Measurements from ENCODE around the gene CD99. TPM values are rescaled to one million over a fixed set of nuclear protein-coding genes. Genes with fewer than 3 reads are reported as not detected.

CD99 gene
- total RNA-seq, 4 donors from 2014 or later: 110 to 207 (median 133) TPM

DNA sequence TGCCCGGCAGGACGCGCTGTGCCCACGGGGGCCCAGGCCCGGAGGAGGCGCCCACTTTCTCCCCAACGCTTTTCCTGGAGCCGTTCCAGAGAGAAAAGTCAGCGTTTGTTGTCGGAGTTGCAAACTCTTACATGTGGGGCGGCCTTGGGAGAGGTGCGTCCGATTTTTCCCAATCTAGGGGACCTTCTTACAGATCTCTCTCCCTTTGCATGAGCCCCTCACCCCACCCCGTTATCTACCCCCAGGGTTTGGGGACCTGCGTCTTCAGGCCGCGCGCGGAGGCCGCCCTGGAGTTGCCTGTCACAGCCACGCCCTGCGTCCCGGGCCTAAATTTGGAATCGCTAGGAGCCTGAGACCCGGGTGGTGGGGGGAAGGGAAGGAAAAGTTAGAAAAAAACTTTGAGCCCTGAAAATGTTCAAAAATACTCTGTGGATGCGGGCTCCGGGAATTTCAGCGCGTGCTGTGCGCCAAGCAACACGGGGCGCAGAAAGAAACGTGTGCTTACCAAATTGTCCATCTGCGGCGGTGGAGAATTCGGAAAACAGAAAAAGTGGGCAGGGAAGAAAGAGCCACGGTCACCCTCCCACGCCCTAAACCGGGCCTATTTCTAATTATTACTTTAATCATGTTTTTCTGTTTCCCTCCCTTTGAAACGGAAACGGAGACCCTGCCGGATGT is 587 bp downstream of the CD99 start:
- Histone ChIP-seq H3K36me3 (no peaks in the 10 kb centered on the region), H3K4me1 (peaks cover 41% of the 10 kb centered on the region in 2 donors), H3K9me3 (no peaks in the 10 kb centered on the region), H3K27ac (peak overlapping the region; percentile 75 to 95 (median 84)), H3K27me3 (no peaks in the 10 kb centered on the region), H3K4me3 (peak overlapping the region; percentile 70 to 88 (median 81))
- in situ Hi-C loops (cut with MboI; ENCODE audit: low sequenced_read_pairs in 4 of 4) (no loop called here), intact Hi-C loops (cut with DNase I; ENCODE audit: low total_unique reads) (loop anchor here (2.0 to 5.0 kb wide), 3 partner anchors 189 to 1299 kb away; partner anchors contain the start of genes ASMTL, DHRSX, SLC25A6 and ZBED1)
- peak; percentile 74 to 77 for DNase-seq
- no peak for TF ChIP-seq POLR2A (IDR thresholded peaks at IDR 0.05)
- TF ChIP-seq, protein P1, sequence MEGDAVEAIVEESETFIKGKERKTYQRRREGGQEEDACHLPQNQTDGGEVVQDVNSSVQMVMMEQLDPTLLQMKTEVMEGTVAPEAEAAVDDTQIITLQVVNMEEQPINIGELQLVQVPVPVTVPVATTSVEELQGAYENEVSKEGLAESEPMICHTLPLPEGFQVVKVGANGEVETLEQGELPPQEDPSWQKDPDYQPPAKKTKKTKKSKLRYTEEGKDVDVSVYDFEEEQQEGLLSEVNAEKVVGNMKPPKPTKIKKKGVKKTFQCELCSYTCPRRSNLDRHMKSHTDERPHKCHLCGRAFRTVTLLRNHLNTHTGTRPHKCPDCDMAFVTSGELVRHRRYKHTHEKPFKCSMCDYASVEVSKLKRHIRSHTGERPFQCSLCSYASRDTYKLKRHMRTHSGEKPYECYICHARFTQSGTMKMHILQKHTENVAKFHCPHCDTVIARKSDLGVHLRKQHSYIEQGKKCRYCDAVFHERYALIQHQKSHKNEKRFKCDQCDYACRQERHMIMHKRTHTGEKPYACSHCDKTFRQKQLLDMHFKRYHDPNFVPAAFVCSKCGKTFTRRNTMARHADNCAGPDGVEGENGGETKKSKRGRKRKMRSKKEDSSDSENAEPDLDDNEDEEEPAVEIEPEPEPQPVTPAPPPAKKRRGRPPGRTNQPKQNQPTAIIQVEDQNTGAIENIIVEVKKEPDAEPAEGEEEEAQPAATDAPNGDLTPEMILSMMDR (IDR thresholded peaks at IDR 0.05 in 4 of 5, conservative IDR thresholded peaks at IDR 0.05 in 1 of 5): no peak
- peak; percentile 75 to 77 for ATAC-seq

DNA sequence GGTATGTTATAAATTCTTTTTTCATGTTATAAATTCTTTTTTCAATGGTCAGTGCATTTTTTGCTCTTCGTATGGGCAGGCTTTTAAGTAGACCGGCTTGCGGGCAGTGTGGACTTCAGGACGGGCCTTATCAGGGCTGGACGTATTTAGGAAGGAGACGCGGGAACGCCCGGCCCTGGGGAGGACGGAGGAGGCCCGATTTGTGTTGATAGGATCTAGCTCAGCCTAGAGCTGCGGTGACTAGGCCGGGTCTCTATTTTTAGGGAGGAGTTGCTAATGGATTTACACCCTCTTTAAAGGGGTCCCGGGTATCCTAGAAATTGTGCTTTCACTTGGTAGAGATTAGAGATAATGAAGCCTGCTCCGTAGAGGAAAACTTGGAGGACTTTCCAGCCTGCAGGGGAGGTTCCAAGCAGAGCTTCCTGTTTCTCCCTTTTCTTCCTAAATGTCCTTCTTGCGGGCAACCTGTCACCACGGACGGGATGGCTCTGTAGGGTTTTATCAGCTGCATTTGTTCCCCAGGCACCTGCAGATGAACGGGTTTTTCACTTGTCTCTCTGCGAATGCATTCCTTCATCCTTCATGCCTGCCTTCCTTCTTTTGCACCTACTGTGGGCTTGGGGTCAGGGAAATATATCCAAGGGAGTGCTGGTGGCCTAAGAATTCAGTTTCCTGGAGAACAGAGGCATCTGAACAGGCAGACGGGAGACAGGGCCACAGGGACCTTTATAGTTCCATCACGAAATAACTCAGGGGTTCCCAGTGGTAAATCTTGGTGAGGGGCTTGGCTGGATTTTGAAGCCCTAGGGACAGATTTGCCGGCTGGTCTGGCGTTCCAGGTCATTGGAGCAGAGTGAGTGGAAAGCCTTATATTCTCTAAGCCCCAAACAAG is 1.4 kb downstream of the CD99 start:
- H3K27me3 ChIP-seq: no peaks in the 10 kb centered on the region
- DNase-seq (peak in 1 of 2 donors; percentile 39), ATAC-seq (peak; percentile 34 to 39)
- intact Hi-C loops (cut with DNase I; ENCODE audit: low total_unique reads): loop anchor here (5.0 kb wide), 2 partner anchors 190 to 1240 kb away; partner anchors contain the start of genes ASMTL, DHRSX and ZBED1
- H3K9me3 ChIP-seq: no peaks in the 10 kb centered on the region
- H3K4me3 ChIP-seq: peak overlapping the region; percentile 70 to 88 (median 81)
- peak overlapping the region; percentile 75 to 95 (median 84) for H3K27ac ChIP-seq
- TF ChIP-seq, protein P1 (IDR thresholded peaks at IDR 0.05 in 4 of 5, conservative IDR thresholded peaks at IDR 0.05 in 1 of 5): no peak
- no peak for TF ChIP-seq POLR2A (IDR thresholded peaks at IDR 0.05)
- in situ Hi-C loops (cut with MboI; ENCODE audit: low sequenced_read_pairs in 4 of 4): no loop called here
- peaks cover 49% of the 10 kb centered on the region in 2 donors for H3K4me1 ChIP-seq
- no peaks in the 10 kb centered on the region for H3K36me3 ChIP-seq

DNA sequence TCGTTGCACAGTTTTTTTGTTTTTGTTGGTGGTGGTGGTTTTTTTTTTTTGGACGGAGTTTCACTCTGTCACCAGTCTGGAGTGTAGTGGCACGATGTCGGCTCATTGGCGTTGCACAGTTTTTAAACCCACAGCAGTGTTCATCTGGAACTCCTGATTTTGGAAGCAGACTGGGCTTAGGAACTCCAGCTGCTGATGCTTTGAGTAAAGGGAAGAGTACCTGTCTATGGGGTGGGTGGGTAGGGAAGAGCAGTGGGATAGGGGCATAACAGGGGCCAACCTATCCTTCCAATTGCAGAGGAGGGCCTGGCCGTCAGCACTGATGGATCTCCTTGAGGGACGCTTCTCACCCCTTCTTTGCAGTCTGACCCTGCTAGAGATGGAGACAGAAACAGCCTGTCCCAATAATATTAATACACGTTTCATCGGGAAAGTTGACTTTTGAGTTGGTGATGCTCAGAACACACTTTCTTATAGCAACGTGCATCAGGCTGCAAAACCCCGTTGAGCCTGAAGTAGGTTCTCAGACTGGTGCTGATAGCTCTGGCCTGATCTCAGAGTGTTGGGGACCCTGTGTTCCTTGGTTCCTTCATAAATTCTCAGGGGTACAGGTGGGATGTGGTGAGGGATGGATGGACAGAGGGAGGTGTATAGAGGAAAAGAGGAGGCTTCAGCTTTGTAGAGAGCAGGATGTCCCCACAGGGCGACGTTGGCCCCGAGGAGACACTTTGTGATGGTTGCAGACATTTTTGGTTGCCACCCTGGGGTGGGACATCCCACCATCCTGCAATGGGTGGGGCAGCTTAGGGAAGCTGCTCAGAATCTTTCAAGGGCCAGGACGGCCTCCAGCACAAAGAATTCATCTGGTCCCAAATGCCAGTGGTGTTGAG is 2.3 kb downstream of the CD99 start:
- Histone ChIP-seq H3K9me3 (no peaks in the 10 kb centered on the region), H3K4me3 (peak overlapping the region; percentile 70 to 88 (median 81)), H3K36me3 (no peaks in the 10 kb centered on the region), H3K27me3 (no peaks in the 10 kb centered on the region), H3K27ac (peak overlapping the region; percentile 75 to 95 (median 84)), H3K4me1 (peaks cover 57 to 58% of the 10 kb centered on the region in 2 donors)
- intact Hi-C loops (cut with DNase I; ENCODE audit: low total_unique reads): loop anchor here (5.0 kb wide), 2 partner anchors 191 to 1241 kb away; partner anchors contain the start of genes ASMTL, DHRSX and ZBED1
- ATAC-seq: no peak
- in situ Hi-C loops (cut with MboI; ENCODE audit: low sequenced_read_pairs in 4 of 4): no loop called here
- TF ChIP-seq POLR2A (IDR thresholded peaks at IDR 0.05): no peak
- TF ChIP-seq, protein P1 (IDR thresholded peaks at IDR 0.05 in 4 of 5, conservative IDR thresholded peaks at IDR 0.05 in 1 of 5): no peak
- no peak for DNase-seq

DNA sequence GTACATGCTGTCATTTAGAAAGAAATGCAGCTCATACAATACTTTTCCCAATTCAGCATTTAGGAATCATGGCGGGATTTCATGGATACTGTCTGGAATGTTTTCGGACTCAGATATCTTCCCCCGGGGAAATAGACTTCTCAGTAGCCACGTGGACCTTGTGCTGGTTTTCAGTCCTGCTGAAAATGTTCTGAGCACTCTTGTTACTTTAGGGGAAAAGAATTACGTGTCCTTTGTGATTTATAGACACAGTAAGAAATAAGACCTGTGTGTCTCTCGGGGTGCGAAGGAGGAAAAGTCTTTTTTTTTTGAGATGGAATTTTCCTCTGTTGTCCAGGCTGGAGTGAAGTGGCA is 3.8 kb downstream of the CD99 start:
- Histone ChIP-seq H3K36me3 (no peaks in the 10 kb centered on the region), H3K27ac (peak overlapping the region in 3 of 4 donors; percentile 0 to 95 (median 88)), H3K4me1 (peaks cover 61 to 65% of the 10 kb centered on the region in 2 donors), H3K27me3 (no peaks in the 10 kb centered on the region), H3K4me3 (no peak overlapping the region), H3K9me3 (no peaks in the 10 kb centered on the region)
- TF ChIP-seq POLR2A (IDR thresholded peaks at IDR 0.05): no peak
- TF ChIP-seq, protein P1 (IDR thresholded peaks at IDR 0.05 in 4 of 5, conservative IDR thresholded peaks at IDR 0.05 in 1 of 5): no peak
- intact Hi-C loops (cut with DNase I; ENCODE audit: low total_unique reads) (loop anchor here (5.0 kb wide), 2 partner anchors 193 to 1243 kb away; partner anchors contain the start of genes ASMTL, DHRSX and ZBED1), in situ Hi-C loops (cut with MboI; ENCODE audit: low sequenced_read_pairs in 4 of 4) (no loop called here)
- no peak for ATAC-seq
- no peak for DNase-seq

Data from gastrocnemius medialis (tissue), 4 donors.